SK-N-SH (cell line): ENCODE results near the gene CFI. TPM values are rescaled to one million over a fixed set of nuclear protein-coding genes. Genes with fewer than 3 reads are reported as not detected.

Experiments used
- CTCF ChIA-PET: fragments of 300-600, 350-600 bp; formaldehyde crosslinking; extraction: SDS; loops from one replicate; lab custom pipeline; 2021; lab: Yijun Ruan, JAX
- POLR2A ChIA-PET: fragments of 350-600 bp; sonication (Branson Sonifier 250); formaldehyde crosslinking; extraction: SDS; loops from one replicate; lab custom pipeline; 2020; ENCODE audit warnings: antibody characterized with exemption, inconsistent platforms; lab: Yijun Ruan, JAX
- DNase-seq: peaks from one replicate; pipeline ENCODE4 v3.0.0; 2012
- H2AFZ ChIP-seq: fragments of 200-600 bp; sonication (generic); 2 replicates; pipeline ENCODE4 v1.8.1; 2016; ENCODE audit warnings: antibody characterized with exemption, mild to moderate bottlenecking, low read depth
- H3F3A ChIP-seq: fragments of 200-600 bp; sonication (generic); replicated peaks from 2 replicates; pipeline ENCODE3; 2016; ENCODE audit warnings: antibody characterized with exemption, mild to moderate bottlenecking; ENCODE audit not compliant: insufficient read depth
- H3K27ac ChIP-seq, 2 experiments: fragments of 200-500 bp in 1 of 2; fragments of 200-600 bp in 1 of 2; sonication (Bioruptor generic) in 1 of 2; sonication (generic), shearing (Covaris generic) in 1 of 2; 2 replicates each; pipeline versions ENCODE4 v1.5.1 to v1.6.1; 2014 to 2016; ENCODE audit warnings: low read depth in 2 of 2, inconsistent platforms in 1 of 2, low read length in 1 of 2, mild to moderate bottlenecking in 1 of 2, mixed read lengths in 1 of 2
- H3K27me3 ChIP-seq: fragments of 200-600 bp; sonication (generic), shearing (Covaris generic); 2 replicates; pipeline ENCODE4 v1.6.1; 2016; ENCODE audit warnings: mixed run types; ENCODE audit not compliant: insufficient read depth
- H3K36me3 ChIP-seq, 2 experiments: fragments of 200-500 bp in 1 of 2; fragments of 200-600 bp in 1 of 2; sonication (Bioruptor generic) in 1 of 2; sonication (generic) in 1 of 2; replicated peaks in 1 of 2; 2 replicates each; pipeline versions ENCODE3 to v1.5.1; 2014 to 2016; ENCODE audit warnings: low read length in 1 of 2, mild to moderate bottlenecking in 1 of 2; ENCODE audit not compliant: insufficient read depth in 2 of 2, control insufficient read depth in 1 of 2
- H3K4me1 ChIP-seq, 2 experiments: fragments of 200-500 bp in 1 of 2; fragments of 200-600 bp in 1 of 2; sonication (Bioruptor generic) in 1 of 2; sonication (generic), shearing (Covaris generic) in 1 of 2; 2 replicates each; pipeline versions ENCODE4 v1.5.1 to v1.6.1; 2014 to 2016; ENCODE audit warnings: low read depth in 1 of 2, low read length in 1 of 2, mixed run types in 1 of 2; ENCODE audit not compliant: insufficient read depth in 2 of 2, control insufficient read depth in 1 of 2
- H3K4me2 ChIP-seq: fragments of 200-600 bp; sonication (generic), shearing (Covaris generic); 2 replicates; pipeline ENCODE4 v1.6.1; 2017; ENCODE audit warnings: mixed run types
- H3K4me3 ChIP-seq, 2 experiments: fragments of 200-500 bp in 1 of 2; fragments of 200-600 bp in 1 of 2; sonication (Bioruptor generic) in 1 of 2; sonication (generic), shearing (Covaris generic) in 1 of 2; 2 replicates each; pipeline versions ENCODE4 v1.5.1 to v1.8.1; 2014 to 2016; ENCODE audit warnings: low read depth in 2 of 2, inconsistent platforms in 1 of 2, low read length in 1 of 2, mild to moderate bottlenecking in 1 of 2, mixed read lengths in 1 of 2, moderate library complexity in 1 of 2
- H3K79me2 ChIP-seq: fragments of 200-600 bp; sonication (generic); 2 replicates; pipeline ENCODE4 v1.8.1; 2017; ENCODE audit warnings: mild to moderate bottlenecking; ENCODE audit not compliant: insufficient read depth
- H3K9ac ChIP-seq: fragments of 200-600 bp; sonication (generic); 2 replicates; pipeline ENCODE4 v1.6.1; 2017; ENCODE audit warnings: mixed run types
- H3K9me2 ChIP-seq: fragments of 200-600 bp; sonication (generic); 2 replicates; pipeline ENCODE4 v1.6.1; 2017; ENCODE audit warnings: mixed run types
- H3K9me3 ChIP-seq: fragments of 200-600 bp; sonication (generic); 2 replicates; pipeline ENCODE4 v1.6.1; 2017; ENCODE audit warnings: mixed run types, mild to moderate bottlenecking, moderate library complexity
- H4K20me1 ChIP-seq: fragments of 200-600 bp; sonication (generic); 2 replicates; pipeline ENCODE4 v1.6.1; 2017; ENCODE audit warnings: mild to moderate bottlenecking, mixed run types; ENCODE audit not compliant: insufficient read depth
- CHD2 ChIP-seq: fragments of 150-350 bp; IDR thresholded peaks from 2 replicates; pipeline ENCODE4 v1.6.1; 2018; ENCODE audit warnings: low read length; ENCODE audit not compliant: partially characterized antibody
- ELF1 ChIP-seq: IDR thresholded peaks from 2 replicates; pipeline ENCODE4 v1.4.0; 2012
- EZH2phosphoT487 ChIP-seq: fragments of 200-600 bp; sonication (generic); IDR thresholded peaks from 2 replicates; pipeline ENCODE4 v1.6.1; 2017; ENCODE audit warnings: low read depth, mixed run types, mild to moderate bottlenecking, antibody characterized with exemption, moderate library complexity, borderline replicate concordance
- FOSL2 ChIP-seq: IDR thresholded peaks from 2 replicates; pipeline ENCODE4 v1.4.0; 2012; ENCODE audit warnings: low read depth, mild to moderate bottlenecking, moderate library complexity, borderline replicate concordance
- FOXJ3 ChIP-seq: sonication (generic); formaldehyde crosslinking; IDR thresholded peaks from 2 replicates; pipeline ENCODE4 v1.5.1; 2020; ENCODE audit warnings: mild to moderate bottlenecking, missing genetic modification reagents
- JUND ChIP-seq: IDR thresholded peaks from 2 replicates; pipeline ENCODE4 v1.4.0; 2012
- MXI1 ChIP-seq: IDR thresholded peaks from 2 replicates; pipeline ENCODE4 v1.6.1; 2012; ENCODE audit warnings: mild to moderate bottlenecking, low read depth, low read length, improper control_type of control experiment
- NFIC ChIP-seq: IDR thresholded peaks from 2 replicates; pipeline ENCODE4 v1.4.0; 2012; ENCODE audit warnings: borderline replicate concordance
- POLR2AphosphoS5 ChIP-seq: IDR thresholded peaks from 2 replicates; pipeline ENCODE4 v1.6.1; 2012; ENCODE audit warnings: low read depth, low read length
- RCOR1 ChIP-seq: fragments of 150-350 bp; IDR thresholded peaks from 2 replicates; pipeline ENCODE4 v1.6.1; 2017; ENCODE audit warnings: antibody characterized with exemption, low read length
- RFX5 ChIP-seq: IDR thresholded peaks from 2 replicates; pipeline ENCODE4 v1.6.1; 2012; ENCODE audit warnings: mild to moderate bottlenecking, improper control_type of control experiment, low read length
- WGBS: methylation state at CpG from one replicate; pipeline ENCODE4 v1.1.6; 2017; ENCODE audit warnings: low lambda C conversion rate; 5-methylcytosine and 5-hydroxymethylcytosine counted together
- polyA plus RNA-seq, 3 experiments: library from polyadenylated mRNA; depleted of rRNA; stranded (reverse); fragments of >200 nt; gene quantifications; 2 replicates each; pipeline ENCODE4 v1.2.3, GENCODE V29; 2012
- TF ChIP-seq, protein P1 (sequence below): IDR thresholded peaks from 2 replicates; pipeline ENCODE4 v1.4.0; 2012; ENCODE audit warnings: low read depth, borderline replicate concordance
- TF ChIP-seq, protein P2 (sequence below): fragments of 200-600 bp; sonication (generic); IDR thresholded peaks from 2 replicates; pipeline ENCODE4 v1.6.1; 2017; ENCODE audit warnings: antibody characterized with exemption, mild to moderate bottlenecking, moderate library complexity
- TF ChIP-seq, protein P3 (sequence below): IDR thresholded peaks from 2 replicates; pipeline ENCODE4 v1.4.0; 2012; ENCODE audit warnings: low read depth
- TF ChIP-seq, protein P4 (sequence below): IDR thresholded peaks from 2 replicates; pipeline ENCODE4; 2012
- TF ChIP-seq, protein P5 (sequence below): fragments of 150-350 bp; IDR thresholded peaks from 2 replicates; pipeline ENCODE4 v1.6.1; 2016; ENCODE audit warnings: mild to moderate bottlenecking, low read depth, low read length
- TF ChIP-seq, protein P6 (sequence below): IDR thresholded peaks from 2 replicates; pipeline ENCODE4 v1.4.0; 2012; ENCODE audit warnings: low read depth, borderline replicate concordance

The CFI gene
- polyA plus RNA-seq, 1 of the 3 experiments (the other 2 are of a cell fraction), result 19.6 TPM

DNA sequence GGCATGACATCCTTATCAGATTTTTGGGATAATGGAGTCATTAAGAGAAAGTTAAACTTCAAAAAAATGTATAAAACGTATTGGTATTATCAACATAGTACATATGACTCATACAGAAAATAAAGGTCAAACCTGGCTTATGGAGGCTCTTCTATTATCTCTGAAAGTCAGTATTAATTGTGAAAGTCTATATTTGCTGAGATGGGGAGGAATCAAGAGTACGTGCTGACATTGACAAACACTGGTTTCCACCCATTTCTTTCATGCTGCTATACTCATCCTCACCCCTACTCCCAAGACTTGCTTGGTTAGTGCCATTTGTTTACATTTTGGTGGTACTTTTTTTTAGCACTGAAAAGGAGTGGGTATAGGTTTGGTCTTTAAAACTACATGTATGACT lies 41.1 kb downstream of the CFI start:
- POLR2A ChIA-PET, result no interaction called here
- H3K4me2 ChIP-seq, result no peak overlapping the region
- 34% methylated on average over 2 of the region's 2 CpGs for WGBS
- no peaks in the 10 kb centered on the region for H3K9me3 ChIP-seq
- no peaks in the 10 kb centered on the region for H3K36me3 ChIP-seq
- CTCF ChIA-PET, result no interaction called here
- H3K9me2 ChIP-seq, result no peaks in the 10 kb centered on the region
- H3K4me3 ChIP-seq, result no peak overlapping the region
- H4K20me1 ChIP-seq, result no peaks in the 10 kb centered on the region
- DNase-seq, result no peak
- H3K4me1 ChIP-seq, result no peaks in the 10 kb centered on the region
- no peaks in the 10 kb centered on the region for H3F3A ChIP-seq
- H3K27ac ChIP-seq, result no peak overlapping the region
- H2AFZ ChIP-seq, result no peak overlapping the region
- TF ChIP-seq, protein P1, sequence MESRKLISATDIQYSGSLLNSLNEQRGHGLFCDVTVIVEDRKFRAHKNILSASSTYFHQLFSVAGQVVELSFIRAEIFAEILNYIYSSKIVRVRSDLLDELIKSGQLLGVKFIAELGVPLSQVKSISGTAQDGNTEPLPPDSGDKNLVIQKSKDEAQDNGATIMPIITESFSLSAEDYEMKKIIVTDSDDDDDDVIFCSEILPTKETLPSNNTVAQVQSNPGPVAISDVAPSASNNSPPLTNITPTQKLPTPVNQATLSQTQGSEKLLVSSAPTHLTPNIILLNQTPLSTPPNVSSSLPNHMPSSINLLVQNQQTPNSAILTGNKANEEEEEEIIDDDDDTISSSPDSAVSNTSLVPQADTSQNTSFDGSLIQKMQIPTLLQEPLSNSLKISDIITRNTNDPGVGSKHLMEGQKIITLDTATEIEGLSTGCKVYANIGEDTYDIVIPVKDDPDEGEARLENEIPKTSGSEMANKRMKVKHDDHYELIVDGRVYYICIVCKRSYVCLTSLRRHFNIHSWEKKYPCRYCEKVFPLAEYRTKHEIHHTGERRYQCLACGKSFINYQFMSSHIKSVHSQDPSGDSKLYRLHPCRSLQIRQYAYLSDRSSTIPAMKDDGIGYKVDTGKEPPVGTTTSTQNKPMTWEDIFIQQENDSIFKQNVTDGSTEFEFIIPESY, result no peak
- TF ChIP-seq, protein P2, sequence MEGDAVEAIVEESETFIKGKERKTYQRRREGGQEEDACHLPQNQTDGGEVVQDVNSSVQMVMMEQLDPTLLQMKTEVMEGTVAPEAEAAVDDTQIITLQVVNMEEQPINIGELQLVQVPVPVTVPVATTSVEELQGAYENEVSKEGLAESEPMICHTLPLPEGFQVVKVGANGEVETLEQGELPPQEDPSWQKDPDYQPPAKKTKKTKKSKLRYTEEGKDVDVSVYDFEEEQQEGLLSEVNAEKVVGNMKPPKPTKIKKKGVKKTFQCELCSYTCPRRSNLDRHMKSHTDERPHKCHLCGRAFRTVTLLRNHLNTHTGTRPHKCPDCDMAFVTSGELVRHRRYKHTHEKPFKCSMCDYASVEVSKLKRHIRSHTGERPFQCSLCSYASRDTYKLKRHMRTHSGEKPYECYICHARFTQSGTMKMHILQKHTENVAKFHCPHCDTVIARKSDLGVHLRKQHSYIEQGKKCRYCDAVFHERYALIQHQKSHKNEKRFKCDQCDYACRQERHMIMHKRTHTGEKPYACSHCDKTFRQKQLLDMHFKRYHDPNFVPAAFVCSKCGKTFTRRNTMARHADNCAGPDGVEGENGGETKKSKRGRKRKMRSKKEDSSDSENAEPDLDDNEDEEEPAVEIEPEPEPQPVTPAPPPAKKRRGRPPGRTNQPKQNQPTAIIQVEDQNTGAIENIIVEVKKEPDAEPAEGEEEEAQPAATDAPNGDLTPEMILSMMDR, result no peak
- TF ChIP-seq FOSL2, result no peak
- TF ChIP-seq FOXJ3, result no peak
- TF ChIP-seq, protein P3, sequence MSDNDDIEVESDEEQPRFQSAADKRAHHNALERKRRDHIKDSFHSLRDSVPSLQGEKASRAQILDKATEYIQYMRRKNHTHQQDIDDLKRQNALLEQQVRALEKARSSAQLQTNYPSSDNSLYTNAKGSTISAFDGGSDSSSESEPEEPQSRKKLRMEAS, result no peak
- no peak for TF ChIP-seq MXI1
- H3K79me2 ChIP-seq, result no peaks in the 10 kb centered on the region
- H3K27me3 ChIP-seq, result no peaks in the 10 kb centered on the region
- no peak overlapping the region for H3K9ac ChIP-seq

DNA sequence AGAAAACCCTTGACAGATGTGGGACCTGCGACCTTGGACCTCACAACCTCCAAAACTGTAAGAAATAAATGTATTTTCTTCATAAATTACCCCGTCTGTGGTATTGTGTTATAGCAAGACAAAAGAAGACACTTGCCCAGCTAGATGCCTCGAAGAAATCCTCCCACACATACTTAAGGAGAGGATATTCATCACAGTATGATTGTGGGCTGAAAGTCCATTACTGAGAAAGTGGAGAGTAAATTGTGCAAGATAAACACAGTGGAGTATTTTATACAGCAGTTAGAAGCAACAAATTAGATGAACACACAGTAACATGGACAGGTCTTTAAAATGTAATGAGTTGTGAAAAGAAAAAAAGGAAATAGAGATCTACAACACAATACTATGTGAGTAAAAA lies 46.1 kb downstream of the CFI start:
- DNase-seq, result no peak
- POLR2A ChIA-PET, result no interaction called here
- TF ChIP-seq, protein P4, sequence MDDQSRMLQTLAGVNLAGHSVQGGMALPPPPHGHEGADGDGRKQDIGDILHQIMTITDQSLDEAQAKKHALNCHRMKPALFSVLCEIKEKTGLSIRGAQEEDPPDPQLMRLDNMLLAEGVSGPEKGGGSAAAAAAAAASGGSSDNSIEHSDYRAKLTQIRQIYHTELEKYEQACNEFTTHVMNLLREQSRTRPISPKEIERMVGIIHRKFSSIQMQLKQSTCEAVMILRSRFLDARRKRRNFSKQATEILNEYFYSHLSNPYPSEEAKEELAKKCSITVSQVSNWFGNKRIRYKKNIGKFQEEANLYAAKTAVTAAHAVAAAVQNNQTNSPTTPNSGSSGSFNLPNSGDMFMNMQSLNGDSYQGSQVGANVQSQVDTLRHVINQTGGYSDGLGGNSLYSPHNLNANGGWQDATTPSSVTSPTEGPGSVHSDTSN, result no peak
- TF ChIP-seq, protein P5, sequence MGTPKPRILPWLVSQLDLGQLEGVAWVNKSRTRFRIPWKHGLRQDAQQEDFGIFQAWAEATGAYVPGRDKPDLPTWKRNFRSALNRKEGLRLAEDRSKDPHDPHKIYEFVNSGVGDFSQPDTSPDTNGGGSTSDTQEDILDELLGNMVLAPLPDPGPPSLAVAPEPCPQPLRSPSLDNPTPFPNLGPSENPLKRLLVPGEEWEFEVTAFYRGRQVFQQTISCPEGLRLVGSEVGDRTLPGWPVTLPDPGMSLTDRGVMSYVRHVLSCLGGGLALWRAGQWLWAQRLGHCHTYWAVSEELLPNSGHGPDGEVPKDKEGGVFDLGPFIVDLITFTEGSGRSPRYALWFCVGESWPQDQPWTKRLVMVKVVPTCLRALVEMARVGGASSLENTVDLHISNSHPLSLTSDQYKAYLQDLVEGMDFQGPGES, result no peak
- TF ChIP-seq POLR2AphosphoS5 (no peak), ELF1 (no peak), CHD2 (no peak), JUND (no peak), MXI1 (no peak), NFIC (no peak), EZH2phosphoT487 (no peak), RFX5 (no peak), RCOR1 (no peak)
- TF ChIP-seq, protein P2, result no peak
- TF ChIP-seq, protein P6, sequence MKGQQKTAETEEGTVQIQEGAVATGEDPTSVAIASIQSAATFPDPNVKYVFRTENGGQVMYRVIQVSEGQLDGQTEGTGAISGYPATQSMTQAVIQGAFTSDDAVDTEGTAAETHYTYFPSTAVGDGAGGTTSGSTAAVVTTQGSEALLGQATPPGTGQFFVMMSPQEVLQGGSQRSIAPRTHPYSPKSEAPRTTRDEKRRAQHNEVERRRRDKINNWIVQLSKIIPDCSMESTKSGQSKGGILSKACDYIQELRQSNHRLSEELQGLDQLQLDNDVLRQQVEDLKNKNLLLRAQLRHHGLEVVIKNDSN, result no peak

More for the DNA sequence above, 46.1 kb downstream of the CFI start:
- Histone ChIP-seq H3K27me3 (no peaks in the 10 kb centered on the region), H3K9me3 (no peaks in the 10 kb centered on the region), H3K4me1 (no peaks in the 10 kb centered on the region), H2AFZ (no peak overlapping the region), H3K36me3 (no peaks in the 10 kb centered on the region), H3K4me2 (no peak overlapping the region), H3K9ac (no peak overlapping the region), H3K27ac (no peak overlapping the region), H3K79me2 (no peaks in the 10 kb centered on the region), H4K20me1 (no peaks in the 10 kb centered on the region), H3F3A (peaks cover 7% of the 10 kb centered on the region), H3K4me3 (no peak overlapping the region), H3K9me2 (no peaks in the 10 kb centered on the region)
- CTCF ChIA-PET, result no interaction called here
- 36% methylated on average over 3 of the region's 3 CpGs for WGBS
